ENCODE data around the gene MACROD1.
A peak's percentile ranks its signal among the peaks of the same experiment; 100 is the strongest.

The MACROD1 gene

GRCh38 chr11:64150481-64151239 is 15.3 kb downstream of the MACROD1 start:
- no peak for DNase-seq

- no peak for DNase-seq
Measured at GRCh38 chr11:64150051-64150450, 15.9 kb downstream of the MACROD1 start.

- DNase-seq, result no peak
Measured at GRCh38 chr11:64148917-64149617, 16.8 kb downstream of the MACROD1 start.

- peak; percentile 75 for DNase-seq
Measured at GRCh38 chr11:64148226-64148916, 17.5 kb downstream of the MACROD1 start.

GRCh38 chr11:64146036-64146955 is 19.6 kb downstream of the MACROD1 start:
- peak; percentile 69 for DNase-seq

- no peak for DNase-seq
Measured at GRCh38 chr11:64144587-64145472, 21.1 kb downstream of the MACROD1 start.

GRCh38 chr11:64141081-64141783 is 24.7 kb downstream of the MACROD1 start:
- DNase-seq, result no peak

- no peak for DNase-seq
Measured at GRCh38 chr11:64140082-64140481, 25.8 kb downstream of the MACROD1 start.

- no peak for DNase-seq
Measured at GRCh38 chr11:64139049-64139448, 26.9 kb downstream of the MACROD1 start.

- DNase-seq, result no peak
Measured at GRCh38 chr11:64138398-64138797, 27.5 kb downstream of the MACROD1 start.

- DNase-seq, result no peak
Measured at GRCh38 chr11:64136765-64137441, 29.0 kb downstream of the MACROD1 start.

GRCh38 chr11:64135711-64136110 is 30.2 kb downstream of the MACROD1 start:
- DNase-seq, result no peak

GRCh38 chr11:64134963-64135362 is 30.9 kb downstream of the MACROD1 start:
- DNase-seq, result no peak

- DNase-seq, result no peak
Measured at GRCh38 chr11:64132982-64133705, 32.8 kb downstream of the MACROD1 start.

GRCh38 chr11:64132191-64132771 is 33.6 kb downstream of the MACROD1 start:
- no peak for DNase-seq

GRCh38 chr11:64131683-64132190 is 34.2 kb downstream of the MACROD1 start:
- DNase-seq, result no peak

- DNase-seq, result no peak
Measured at GRCh38 chr11:64130618-64131017, 35.3 kb downstream of the MACROD1 start.

GRCh38 chr11:64129403-64129802 is 36.5 kb downstream of the MACROD1 start:
- no peak for DNase-seq

Measured in RPMI8226 (cell line).